Activated T-cell treated with anti-CD3 and anti-CD28 coated beads, Interleukin-2, amount 50 U/mL, for 4 hours (primary cell): ENCODE results near the gene FOXS1. TPM values are rescaled to one million over a fixed set of nuclear protein-coding genes. Genes with fewer than 3 reads are reported as not detected.
"Not testable (repeated sequence)": the region's sequence is repeated elsewhere in the genome, so short reads cannot be mapped to it uniquely, and the experiment has no call there.

Source experiments
- ATAC-seq, 2 donors: fragments of 200-7000 bp; cut with Tn5 transposase; one replicate each; pipeline ENCODE4 v1.10.0; 2021
- DNase-seq: peaks from one replicate; pipeline ENCODE4 v3.0.0-alpha.2; 2020
- H3K27me3 Mint-ChIP-seq: one replicate; pipeline ENCODE4 v1.8.0; 2021; ENCODE audit warnings: low read depth, mixed read lengths
- H3K36me3 Mint-ChIP-seq: one replicate; pipeline ENCODE4 v1.8.0; 2022; ENCODE audit warnings: mixed read lengths; ENCODE audit not compliant: insufficient read depth
- H3K4me1 Mint-ChIP-seq: one replicate; pipeline ENCODE4 v1.8.0; 2021; ENCODE audit warnings: low read depth, mixed read lengths
- H3K4me3 Mint-ChIP-seq: one replicate; pipeline ENCODE4 v1.8.0; 2021; ENCODE audit warnings: mild to moderate bottlenecking, moderate library complexity, mixed read lengths
- H3K9me3 Mint-ChIP-seq: one replicate; pipeline ENCODE4 v1.8.0; 2021; ENCODE audit warnings: mixed read lengths
- total RNA-seq, 3 donors: library from RNA; stranded (reverse); gene quantifications; one replicate each; pipeline ENCODE4 v1.2.1, GENCODE V29; 2021

The FOXS1 gene
- total RNA-seq, 3 donors from 2014 or later = not detected

DNA sequence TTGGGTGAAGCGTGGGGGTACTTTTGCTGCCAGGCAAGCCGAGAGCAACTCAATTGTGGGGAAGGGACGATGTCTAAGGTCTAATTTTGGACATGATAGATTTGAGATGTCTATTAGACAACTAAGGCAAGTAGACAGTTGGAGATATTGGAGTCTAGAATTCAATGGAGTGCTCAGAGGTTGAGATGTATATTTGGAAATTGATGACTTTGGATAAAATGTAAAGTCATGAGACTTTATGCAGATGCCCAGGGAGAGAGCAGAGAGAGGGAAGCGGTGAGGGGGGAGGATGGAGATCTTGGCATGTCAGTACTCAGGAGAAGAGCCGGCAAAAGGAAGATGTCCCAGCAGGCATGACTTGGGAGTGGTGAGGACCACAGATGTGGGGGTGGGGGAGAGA is 19.3 kb downstream of the FOXS1 start:
- no peak for ATAC-seq
- no peaks in the 10 kb centered on the region for H3K27me3 Mint-ChIP-seq

DNA sequence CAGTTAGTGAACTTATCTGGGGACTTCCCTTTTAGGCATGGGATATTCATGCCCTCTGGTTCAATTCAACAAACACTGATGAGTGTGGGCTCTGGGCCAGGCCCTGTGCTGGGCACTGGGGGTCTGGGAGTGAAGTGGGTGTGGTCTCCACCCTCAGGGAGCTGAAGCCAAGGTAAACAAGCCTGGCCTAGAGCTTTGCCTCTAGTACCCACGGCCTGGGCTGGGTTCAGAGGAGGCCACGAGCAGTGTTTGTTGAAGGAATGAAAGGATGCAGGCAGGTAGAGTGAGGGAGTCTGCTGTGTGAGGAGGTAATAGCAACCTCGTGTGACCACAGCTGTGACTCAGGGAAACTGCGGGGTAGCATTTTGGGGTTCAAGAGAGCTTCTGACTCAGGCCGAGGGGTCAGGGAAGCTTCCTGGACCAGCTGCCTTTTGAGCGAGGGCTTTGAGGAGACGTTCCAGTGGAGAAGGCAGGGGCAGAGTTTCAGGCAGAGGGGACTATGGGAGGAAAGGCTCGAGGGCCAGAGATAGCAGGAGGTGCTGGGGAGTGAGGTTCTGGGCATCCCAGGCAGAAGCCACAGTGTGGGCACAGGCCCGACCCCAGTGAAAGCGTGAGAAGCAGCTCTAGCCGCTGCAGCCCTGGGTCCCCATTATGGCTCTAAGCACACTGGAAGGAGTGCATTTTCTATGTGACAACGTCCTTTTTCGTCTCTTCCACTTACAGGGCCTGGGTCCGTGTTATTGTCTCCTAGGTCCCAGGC is 20.7 kb downstream of the FOXS1 start:
- DNase-seq (no peak), ATAC-seq (no peak)
- Mint-ChIP-seq H3K36me3 (no peaks in the 10 kb centered on the region), H3K9me3 (no peaks in the 10 kb centered on the region), H3K4me1 (peaks cover 2% of the 10 kb centered on the region), H3K27me3 (no peaks in the 10 kb centered on the region), H3K4me3 (no peak overlapping the region)

More for the DNA sequence above, 19.3 kb downstream of the FOXS1 start:
- H3K9me3 Mint-ChIP-seq = no peaks in the 10 kb centered on the region
- H3K4me3 Mint-ChIP-seq = no peak overlapping the region
- peaks cover 2% of the 10 kb centered on the region for H3K4me1 Mint-ChIP-seq
- no peaks in the 10 kb centered on the region for H3K36me3 Mint-ChIP-seq
- DNase-seq = no peak

DNA sequence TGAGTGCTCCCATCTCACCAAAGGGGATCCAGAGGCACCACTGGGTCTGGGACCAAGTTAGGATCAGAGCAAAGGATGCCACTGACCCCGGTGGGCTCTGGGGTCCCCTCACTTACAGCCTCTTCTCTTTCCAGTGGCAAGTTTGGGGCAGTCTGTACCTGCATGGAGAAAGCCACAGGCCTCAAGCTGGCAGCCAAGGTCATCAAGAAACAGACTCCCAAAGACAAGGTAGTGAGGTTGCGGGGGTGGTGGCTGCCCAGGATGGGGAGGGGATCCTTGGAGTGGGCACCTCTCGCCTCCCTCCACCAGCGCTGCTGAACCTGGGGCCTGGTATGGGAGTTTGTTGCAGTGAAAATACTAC is 21.3 kb downstream of the FOXS1 start:
- no peaks in the 10 kb centered on the region for H3K9me3 Mint-ChIP-seq

DNA sequence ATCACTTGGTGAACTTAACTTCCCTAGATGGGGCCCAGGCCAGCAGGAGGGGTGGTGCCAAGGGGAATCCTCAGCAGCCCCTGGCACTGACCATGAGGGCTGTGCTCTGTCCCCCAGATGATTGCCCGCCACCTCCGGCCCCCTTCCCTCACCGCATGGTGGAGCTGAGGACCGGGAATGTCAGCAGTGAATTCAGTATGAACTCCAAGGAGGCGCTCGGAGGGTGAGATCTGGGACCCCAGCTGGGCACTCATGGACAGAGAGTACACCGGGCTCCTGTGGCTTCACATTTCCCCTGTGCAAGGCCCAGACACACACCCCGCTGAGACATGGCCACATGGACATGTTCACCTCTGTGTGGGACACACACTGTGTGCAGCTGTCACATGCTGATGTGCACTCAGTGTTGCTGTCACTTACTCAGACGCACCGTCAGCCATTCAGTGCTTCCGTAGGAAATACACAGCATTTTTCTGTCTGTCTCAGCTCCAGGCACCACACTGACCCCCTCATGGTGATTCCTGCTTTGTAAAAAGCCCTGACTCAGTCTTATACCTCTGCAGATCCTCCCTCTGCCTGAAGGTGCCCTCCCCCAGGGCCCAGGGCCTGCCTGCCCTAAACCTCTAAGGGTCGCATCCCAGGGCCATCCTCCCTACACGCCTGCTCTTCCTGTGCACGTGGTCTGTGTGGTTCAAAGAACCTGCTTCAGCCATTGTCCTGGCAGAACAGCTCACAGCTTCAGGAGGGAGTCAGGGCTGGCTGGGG is 21.9 kb downstream of the FOXS1 start:
- ATAC-seq = no peak
- H3K4me3 Mint-ChIP-seq = no peak overlapping the region

More for the DNA sequence above, 21.3 kb downstream of the FOXS1 start:
- Mint-ChIP-seq H3K36me3 (no peaks in the 10 kb centered on the region), H3K4me1 (peaks cover 2% of the 10 kb centered on the region), H3K27me3 (no peaks in the 10 kb centered on the region), H3K4me3 (no peak overlapping the region)
- ATAC-seq (no peak), DNase-seq (no peak)

DNA sequence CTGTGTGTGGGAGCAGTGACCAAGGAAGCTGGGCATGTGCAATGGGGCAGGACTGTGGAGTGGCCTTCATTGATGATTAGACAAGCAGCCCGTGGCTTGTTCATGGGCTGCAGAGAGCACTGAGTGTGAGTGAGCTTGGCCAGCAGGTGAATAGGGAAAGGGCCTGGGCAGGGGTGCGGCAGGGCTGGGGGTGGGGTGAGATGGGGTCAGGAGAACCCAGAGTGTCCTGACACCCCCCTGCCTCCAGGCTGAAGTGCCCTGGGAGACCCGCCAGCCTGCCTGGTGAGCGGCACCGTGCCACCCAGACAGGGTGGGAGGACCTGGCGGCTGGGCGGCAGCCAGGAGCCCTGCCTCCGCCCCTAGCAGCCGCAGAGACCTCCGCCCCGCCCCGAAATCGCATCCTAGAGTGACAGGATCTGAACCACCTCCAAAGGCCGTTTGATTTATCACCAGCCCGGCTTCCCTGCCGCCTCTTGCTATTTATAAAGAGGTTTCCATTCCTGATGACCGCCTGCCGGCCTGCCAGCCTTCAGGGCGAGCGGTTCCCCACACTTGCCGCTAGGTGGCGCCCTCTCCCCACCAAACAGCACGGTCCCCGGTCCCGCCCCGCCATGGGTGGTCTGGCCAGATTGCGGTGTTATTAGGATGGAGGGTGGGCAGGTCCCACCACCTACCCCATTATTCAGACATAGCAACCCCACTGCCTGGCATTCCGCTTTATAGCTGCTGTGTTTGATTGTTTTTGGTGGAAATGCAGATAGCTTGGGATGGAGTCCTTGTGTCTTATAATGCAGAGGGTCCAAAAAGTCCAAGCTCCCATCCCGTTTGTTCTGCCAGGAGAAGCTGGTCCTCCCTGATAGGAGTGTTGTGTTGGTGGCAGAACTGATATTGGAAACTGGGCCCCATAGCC is 22.7 kb downstream of the FOXS1 start:
- peaks cover 2% of the 10 kb centered on the region for H3K4me1 Mint-ChIP-seq
- H3K4me3 Mint-ChIP-seq = no peak overlapping the region
- H3K36me3 Mint-ChIP-seq = no peaks in the 10 kb centered on the region
- DNase-seq = peak; percentile 74
- H3K27me3 Mint-ChIP-seq = no peaks in the 10 kb centered on the region
- no peaks in the 10 kb centered on the region for H3K9me3 Mint-ChIP-seq
- ATAC-seq = peak; percentile 86 to 91

More for the DNA sequence above, 21.9 kb downstream of the FOXS1 start:
- Mint-ChIP-seq H3K36me3 (no peaks in the 10 kb centered on the region), H3K27me3 (no peaks in the 10 kb centered on the region), H3K4me1 (peaks cover 2% of the 10 kb centered on the region), H3K9me3 (no peaks in the 10 kb centered on the region)
- DNase-seq = no peak

DNA sequence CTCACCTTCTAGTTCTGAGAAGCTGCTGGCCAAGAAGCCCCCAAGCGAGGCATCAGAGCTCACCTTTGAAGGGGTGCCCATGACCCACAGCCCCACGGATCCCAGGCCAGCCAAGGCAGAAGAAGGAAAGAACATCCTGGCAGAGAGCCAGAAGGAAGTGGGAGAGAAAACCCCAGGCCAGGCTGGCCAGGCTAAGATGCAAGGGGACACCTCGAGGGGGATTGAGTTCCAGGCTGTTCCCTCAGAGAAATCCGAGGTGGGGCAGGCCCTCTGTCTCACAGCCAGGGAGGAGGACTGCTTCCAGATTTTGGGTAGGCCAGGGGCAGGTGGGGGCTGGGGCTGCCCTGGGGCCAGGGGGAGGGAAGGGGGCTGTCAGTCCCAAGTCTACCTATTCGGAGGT is 24.0 kb downstream of the FOXS1 start:
- H3K36me3 Mint-ChIP-seq = no peaks in the 10 kb centered on the region

DNA sequence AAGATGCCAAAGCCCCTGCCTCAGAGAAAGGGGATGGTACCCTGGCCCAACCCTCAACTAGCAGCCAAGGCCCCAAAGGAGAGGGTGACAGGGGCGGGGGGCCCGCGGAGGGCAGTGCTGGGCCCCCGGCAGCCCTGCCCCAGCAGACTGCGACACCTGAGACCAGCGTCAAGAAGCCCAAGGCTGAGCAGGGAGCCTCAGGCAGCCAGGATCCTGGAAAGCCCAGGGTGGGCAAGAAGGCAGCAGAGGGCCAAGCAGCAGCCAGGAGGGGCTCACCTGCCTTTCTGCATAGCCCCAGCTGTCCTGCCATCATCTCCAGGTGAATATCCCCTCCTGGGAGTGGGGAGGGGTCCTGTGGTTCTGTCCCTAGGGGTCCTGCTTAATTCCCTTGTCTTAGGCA is 25.2 kb downstream of the FOXS1 start:
- no peaks in the 10 kb centered on the region for H3K9me3 Mint-ChIP-seq
- H3K27me3 Mint-ChIP-seq = no peaks in the 10 kb centered on the region

More for the DNA sequence above, 24.0 kb downstream of the FOXS1 start:
- peaks cover 2% of the 10 kb centered on the region for H3K4me1 Mint-ChIP-seq
- DNase-seq (no peak), ATAC-seq (no peak)
- no peak overlapping the region for H3K4me3 Mint-ChIP-seq
- H3K9me3 Mint-ChIP-seq = no peaks in the 10 kb centered on the region
- H3K27me3 Mint-ChIP-seq = no peaks in the 10 kb centered on the region

DNA sequence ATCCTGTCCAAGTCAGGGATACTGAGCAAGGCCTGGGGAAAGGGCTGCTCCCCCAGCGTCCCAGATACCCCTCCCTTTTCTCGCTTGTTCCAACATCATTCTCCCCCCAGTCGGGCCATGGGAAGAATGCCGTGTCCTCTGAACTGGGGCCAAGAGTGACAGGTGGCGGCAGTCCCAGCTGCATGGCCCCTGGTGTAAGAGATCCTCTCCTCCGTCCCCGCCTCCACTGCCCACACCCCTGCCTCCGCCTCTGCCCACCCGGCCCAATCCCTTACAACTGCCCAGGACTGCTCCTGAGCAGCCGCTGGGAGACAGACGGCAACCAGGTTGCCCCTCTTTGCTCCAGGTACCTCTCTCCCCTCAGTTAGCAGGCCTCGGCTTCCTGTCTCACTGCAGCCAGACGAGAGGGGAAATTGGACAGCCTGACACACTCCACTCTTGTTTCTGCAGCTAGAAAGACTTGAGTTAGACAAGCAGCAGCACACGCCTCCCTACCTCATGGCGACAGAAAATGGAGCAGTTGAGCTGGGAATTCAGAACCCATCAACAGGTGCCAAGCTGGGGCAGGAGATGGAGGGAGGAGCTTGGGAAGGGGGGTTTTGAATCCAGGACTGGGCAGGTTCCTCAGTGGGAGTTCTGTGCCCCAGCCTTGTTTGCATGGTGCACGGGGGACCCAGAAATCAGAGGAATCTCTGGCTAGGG is 26.2 kb downstream of the FOXS1 start, which contains the start of gene MYLK2:
Gene MYLK2, plus strand, starts transcription at position 274 of the 702 bp plus-strand sequence. Its CDS starts 225 bp downstream, at position 499.
- Mint-ChIP-seq H3K36me3 (no peaks in the 10 kb centered on the region), H3K9me3 (no peaks in the 10 kb centered on the region), H3K4me3 (no peak within 1 kb of the TSS), H3K4me1 (peaks cover 2% of the 10 kb centered on the region), H3K27me3 (no peaks in the 10 kb centered on the region)
- DNase-seq = no peak
- ATAC-seq = no peak

More for the DNA sequence above, 25.2 kb downstream of the FOXS1 start:
- ATAC-seq = no peak
- Mint-ChIP-seq H3K36me3 (no peaks in the 10 kb centered on the region), H3K4me1 (peaks cover 2% of the 10 kb centered on the region), H3K4me3 (no peak overlapping the region)
- no peak for DNase-seq

DNA sequence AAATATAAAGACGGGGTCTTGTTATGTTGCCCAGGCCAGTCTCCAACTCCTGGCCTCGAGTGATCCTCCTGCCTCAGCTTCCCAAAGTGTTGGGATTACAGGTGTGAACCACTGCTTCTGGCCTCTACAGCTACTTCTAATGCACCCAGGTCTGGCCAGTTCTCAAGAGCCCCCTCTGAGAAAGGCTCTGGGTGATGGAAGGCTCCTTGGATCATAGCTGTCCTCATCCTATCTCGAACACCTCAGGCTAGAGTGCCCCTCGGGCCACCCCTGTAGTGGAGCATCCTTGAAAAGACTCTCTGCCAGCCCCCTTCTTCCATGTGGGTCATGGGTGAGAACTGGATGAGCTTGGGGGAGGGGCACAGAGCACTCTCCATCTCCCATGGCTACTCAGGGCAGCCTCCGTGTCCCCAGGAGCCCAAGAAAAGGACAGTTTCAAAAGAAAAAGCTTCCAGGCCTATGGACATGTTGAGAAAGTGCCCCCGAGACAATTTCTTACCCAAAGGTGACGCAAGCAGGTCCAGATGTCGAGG is 27.0 kb downstream of the FOXS1 start:
- ATAC-seq (no peak), DNase-seq (no peak)
- peaks cover 2% of the 10 kb centered on the region for H3K4me1 Mint-ChIP-seq
- no peaks in the 10 kb centered on the region for H3K9me3 Mint-ChIP-seq
- no peaks in the 10 kb centered on the region for H3K27me3 Mint-ChIP-seq
- no peaks in the 10 kb centered on the region for H3K36me3 Mint-ChIP-seq
- no peak overlapping the region for H3K4me3 Mint-ChIP-seq

DNA sequence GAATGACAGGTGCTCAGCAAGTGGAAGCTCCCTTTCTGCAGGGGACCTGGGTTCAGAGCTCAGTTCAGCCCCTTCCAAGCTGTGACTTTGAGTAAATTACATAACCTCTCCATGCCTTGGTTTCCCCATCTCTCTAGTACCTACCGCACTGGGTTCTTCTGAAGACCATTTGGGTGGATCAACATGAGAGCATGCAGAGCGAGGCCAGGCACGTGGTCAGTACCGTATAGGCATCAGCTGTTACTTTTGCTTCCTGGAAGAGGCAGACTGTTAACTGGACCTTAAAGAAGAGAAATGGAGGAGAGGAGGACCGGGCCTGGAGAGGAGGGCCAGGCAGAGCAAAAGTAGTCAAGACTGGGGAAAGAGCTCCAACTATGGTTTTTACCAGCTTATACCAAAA is 27.9 kb downstream of the FOXS1 start:
- H3K4me1 Mint-ChIP-seq = no peaks in the 10 kb centered on the region
- DNase-seq (no peak), ATAC-seq (no peak)
- no peaks in the 10 kb centered on the region for H3K9me3 Mint-ChIP-seq
- no peak overlapping the region for H3K4me3 Mint-ChIP-seq
- H3K27me3 Mint-ChIP-seq = no peaks in the 10 kb centered on the region
- H3K36me3 Mint-ChIP-seq = no peaks in the 10 kb centered on the region

DNA sequence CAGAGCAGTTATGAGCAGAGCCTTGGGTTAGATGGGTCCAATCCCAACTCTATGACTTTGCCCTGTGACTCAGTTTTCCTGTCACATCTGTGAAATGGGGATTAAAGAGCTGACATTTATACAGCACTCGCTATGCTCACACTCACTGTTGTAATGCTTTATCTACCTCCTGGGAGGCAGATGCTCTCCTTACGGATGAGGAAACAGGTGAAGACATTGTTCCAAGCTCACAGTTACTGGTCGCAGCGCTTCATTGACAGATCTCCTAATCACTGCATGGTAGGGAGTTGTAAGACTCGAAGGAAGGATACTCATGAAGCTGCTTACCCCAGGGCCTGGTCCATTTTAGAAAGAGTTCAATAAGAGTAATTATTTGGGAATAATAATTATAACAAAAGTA is 29.2 kb downstream of the FOXS1 start:
- H3K9me3 Mint-ChIP-seq = no peaks in the 10 kb centered on the region
- no peaks in the 10 kb centered on the region for H3K36me3 Mint-ChIP-seq
- no peak for DNase-seq
- no peaks in the 10 kb centered on the region for H3K27me3 Mint-ChIP-seq
- H3K4me3 Mint-ChIP-seq = no peak overlapping the region
- no peaks in the 10 kb centered on the region for H3K4me1 Mint-ChIP-seq
- no peak for ATAC-seq

DNA sequence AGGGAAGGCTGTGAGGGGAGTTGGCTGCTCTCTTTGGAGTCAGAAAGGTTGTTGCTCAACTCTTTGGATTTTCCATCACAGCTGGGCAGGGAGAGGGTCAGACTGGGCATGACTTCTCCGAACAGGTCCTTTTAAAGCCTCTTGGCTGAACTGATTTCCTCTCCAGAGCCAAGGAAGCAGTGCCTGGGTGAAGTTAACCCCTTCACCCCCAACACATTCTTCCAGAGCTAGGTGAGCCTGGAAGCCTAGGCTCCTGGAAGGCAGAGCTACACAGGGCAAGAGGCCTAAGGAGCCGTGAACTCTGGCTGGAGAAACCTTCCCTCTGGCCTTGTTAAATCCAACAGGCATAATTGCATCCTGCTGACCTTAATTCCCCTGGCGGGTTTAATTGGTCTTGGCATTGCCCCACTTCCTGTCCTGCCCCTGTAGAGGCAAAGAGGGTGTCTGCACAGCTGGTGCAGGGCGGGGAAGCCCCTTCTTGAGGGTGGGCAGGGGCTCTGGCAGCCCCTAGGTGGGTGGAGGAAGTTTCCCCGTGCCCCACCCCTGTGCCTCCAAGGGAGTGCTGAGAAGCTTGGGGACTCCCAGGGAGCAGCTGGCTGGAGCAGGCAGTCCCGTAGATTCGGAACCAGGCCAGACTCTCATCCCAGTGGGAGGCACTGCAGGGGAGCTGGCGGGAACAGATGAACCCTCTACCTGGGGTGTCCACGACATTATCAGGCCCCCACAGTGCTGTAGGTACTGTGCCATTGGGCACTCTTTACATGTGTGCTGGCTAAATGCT is 29.8 kb downstream of the FOXS1 start:
- no peak for ATAC-seq
- Mint-ChIP-seq H3K4me1 (no peaks in the 10 kb centered on the region), H3K9me3 (no peaks in the 10 kb centered on the region), H3K27me3 (no peaks in the 10 kb centered on the region), H3K36me3 (no peaks in the 10 kb centered on the region), H3K4me3 (no peak overlapping the region)
- DNase-seq = no peak

DNA sequence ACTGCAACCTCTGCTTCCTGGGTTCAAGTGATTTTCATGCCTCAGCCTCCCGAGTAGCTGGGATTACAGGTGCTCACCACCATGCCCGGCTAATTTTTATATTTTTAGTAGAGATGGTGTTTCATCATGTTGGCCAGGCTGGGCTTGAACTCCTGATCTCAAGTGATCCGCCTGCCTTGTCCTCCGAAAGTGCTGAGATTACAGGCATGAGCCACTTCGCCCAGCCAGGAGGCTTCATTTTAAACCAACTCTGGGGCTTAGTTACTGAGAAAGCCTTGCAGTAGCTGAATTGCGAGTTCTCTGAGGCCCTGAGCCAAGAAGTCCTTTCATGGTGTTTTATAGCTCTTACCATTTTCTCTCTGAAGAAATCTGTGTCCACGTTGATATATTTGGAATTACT is 31.3 kb downstream of the FOXS1 start:
- not testable (repeated sequence) for H3K27me3 Mint-ChIP-seq, ATAC-seq, H3K4me1 Mint-ChIP-seq, DNase-seq, H3K4me3 Mint-ChIP-seq, H3K36me3 Mint-ChIP-seq, H3K9me3 Mint-ChIP-seq
